ENCODE measurements around the gene GTF2F2.

The GTF2F2 gene

DNA sequence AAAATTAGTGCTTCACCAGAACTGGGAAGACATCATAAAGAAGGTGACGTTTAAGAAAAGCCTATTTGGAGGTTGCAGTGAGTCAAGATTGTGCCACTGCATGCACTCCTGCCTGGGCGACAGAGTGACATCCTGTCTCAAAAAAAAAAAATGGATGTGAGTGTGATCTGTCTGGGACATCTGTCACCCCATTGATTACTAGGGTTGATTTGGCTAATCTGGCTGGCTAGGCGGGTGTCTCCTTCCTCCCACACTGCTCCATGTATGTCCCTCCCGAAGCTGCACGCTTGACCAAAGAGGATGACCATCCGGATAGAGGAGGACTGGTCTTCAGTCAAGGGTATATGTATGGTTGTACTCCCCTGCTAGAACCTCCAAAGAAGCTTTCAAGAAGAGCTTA is 2.6 kb downstream of the GTF2F2 start:
- H3K27ac ChIP-seq, result no peak overlapping the region
- TF ChIP-seq ZFX (IDR thresholded peaks at IDR 0.05) (no peak), CTCF (conservative IDR thresholded peaks at IDR 0.05) (no peak)

DNA sequence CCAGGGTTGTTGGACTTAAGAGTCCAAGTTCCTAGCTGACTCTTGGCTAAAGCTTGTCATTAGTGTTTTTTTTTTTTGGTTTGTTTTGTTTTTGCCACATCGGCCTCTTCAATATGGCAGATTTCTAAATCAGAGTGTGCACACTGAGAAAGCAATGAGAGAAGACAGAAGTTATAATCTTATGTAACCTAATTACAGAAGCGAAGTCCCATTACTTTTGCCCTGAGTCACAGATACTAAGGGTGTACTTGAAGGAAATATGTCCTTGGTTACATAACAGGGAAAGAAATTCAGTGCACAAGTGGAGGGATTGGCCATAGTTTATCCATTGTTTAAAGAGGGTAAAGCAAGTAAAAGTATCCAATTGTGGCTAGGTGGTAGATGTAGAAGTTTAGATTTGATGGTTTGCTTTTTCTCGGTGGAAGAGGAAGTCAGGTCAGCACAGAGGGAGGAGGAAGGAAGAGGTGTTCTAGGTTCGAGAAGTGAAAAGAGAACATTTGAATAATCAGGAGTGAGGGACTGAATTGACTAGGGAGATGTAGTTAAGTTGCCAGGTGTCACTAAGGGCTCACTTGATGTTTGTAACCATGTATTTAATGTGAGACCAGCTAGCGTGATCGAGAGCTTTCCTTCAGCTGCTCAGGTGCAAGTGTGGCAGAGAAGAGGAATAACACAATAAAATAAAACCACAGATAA is 12.2 kb downstream of the GTF2F2 start:
- no peak overlapping the region for H3K27ac ChIP-seq
- TF ChIP-seq ZFX (IDR thresholded peaks at IDR 0.05) (no peak), CTCF (conservative IDR thresholded peaks at IDR 0.05) (no peak)

- H3K27ac ChIP-seq, result no peak overlapping the region
- TF ChIP-seq CTCF (conservative IDR thresholded peaks at IDR 0.05) (no peak), ZFX (IDR thresholded peaks at IDR 0.05) (no peak)
Observed at GRCh38 chr13:45133396-45134118, 13.2 kb downstream of the GTF2F2 start.

DNA sequence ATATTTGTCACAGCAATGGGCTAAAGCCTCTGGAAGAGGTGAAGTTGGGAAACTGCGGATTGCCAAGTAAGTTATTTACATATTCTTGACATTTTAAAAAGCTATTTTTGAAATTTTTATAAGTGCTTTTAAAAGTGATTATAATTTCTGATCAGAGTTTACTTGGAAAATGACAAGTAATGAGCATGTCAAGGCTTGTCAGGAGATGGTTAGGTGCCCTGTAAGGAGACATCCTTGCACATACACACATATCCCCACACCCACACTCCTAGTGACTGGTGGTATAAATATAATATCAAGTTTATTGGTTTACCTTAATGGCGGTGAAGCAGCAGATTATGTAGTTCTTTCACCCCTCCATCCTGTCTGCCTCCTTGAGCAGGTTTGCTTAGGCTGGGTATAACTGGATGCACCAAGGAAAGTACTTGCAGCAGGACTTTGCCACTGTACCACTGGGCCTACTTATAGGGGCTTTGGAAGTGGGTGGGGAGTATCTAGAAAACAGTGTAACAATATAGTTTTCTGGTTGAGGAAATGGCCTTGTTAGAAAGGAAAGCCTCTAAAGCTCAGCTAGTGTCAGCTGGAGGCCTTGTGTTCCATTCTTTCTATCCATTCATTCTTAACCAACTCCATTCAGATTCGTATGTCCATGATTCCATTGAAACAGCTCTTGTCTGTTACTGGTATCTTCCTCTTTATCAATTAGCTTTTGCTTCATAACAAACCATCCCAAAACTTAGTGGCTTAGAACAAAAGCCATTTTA is 16.6 kb downstream of the GTF2F2 start:
- no peak for TF ChIP-seq ZFX (IDR thresholded peaks at IDR 0.05)
- TF ChIP-seq CTCF (conservative IDR thresholded peaks at IDR 0.05), result no peak
- H3K27ac ChIP-seq, result no peak overlapping the region

GRCh38 chr13:45137526-45137925 is 17.2 kb downstream of the GTF2F2 start:
- TF ChIP-seq CTCF (conservative IDR thresholded peaks at IDR 0.05) (no peak), ZFX (IDR thresholded peaks at IDR 0.05) (no peak)
- no peak overlapping the region for H3K27ac ChIP-seq

GRCh38 chr13:45138282-45138681 is 18.0 kb downstream of the GTF2F2 start:
- TF ChIP-seq CTCF (conservative IDR thresholded peaks at IDR 0.05), result no peak
- TF ChIP-seq ZFX (IDR thresholded peaks at IDR 0.05), result no peak
- H3K27ac ChIP-seq, result no peak overlapping the region

DNA sequence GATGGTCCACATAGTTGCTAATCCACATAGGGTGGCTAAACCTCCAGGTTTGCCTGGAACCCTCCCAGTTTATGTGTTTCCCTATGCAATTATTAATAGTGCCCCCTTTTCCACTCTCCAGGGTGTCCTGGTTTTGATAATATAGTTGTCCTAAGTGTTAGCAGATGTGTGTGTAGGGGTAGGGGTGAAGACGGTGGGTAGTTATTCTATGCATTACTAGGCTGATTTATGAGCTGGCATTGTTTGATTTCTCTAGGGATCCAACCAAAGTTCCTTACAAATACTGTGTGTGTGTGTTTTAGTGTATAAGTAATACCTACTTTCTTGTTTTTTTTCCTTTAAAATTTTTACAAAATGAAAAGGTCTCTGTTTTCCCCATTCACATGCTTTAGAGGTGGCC is 21.1 kb downstream of the GTF2F2 start:
- TF ChIP-seq CTCF (conservative IDR thresholded peaks at IDR 0.05), result no peak
- TF ChIP-seq ZFX (IDR thresholded peaks at IDR 0.05), result no peak
- H3K27ac ChIP-seq, result no peak overlapping the region

All from C4-2B (cell line).